Body of pancreas (tissue), 4 donors: ENCODE results near the gene LCN10. TPM values are rescaled to one million over a fixed set of nuclear protein-coding genes. Genes with fewer than 3 reads are reported as not detected.

Experiments used
- ATAC-seq: fragments of 150-250 bp; one replicate; pipeline ENCODE4 v1.9.1; 2016
- DNase-seq, 4 donors: peaks; one replicate each; pipeline ENCODE4 v3.0.0-alpha.2; 2019
- H3K27ac ChIP-seq, 4 donors: fragments of 200-600 bp; sonication (generic); 1 replicate in 3 of 4; 2 replicates in 1 of 4; pipeline versions ENCODE4 v1.5.1 to v1.6.1; 2016 to 2019; ENCODE audit warnings: mild to moderate bottlenecking in 1 of 4, mixed read lengths in 1 of 4, moderate library complexity in 1 of 4
- H3K27me3 ChIP-seq, 2 donors: fragments of 200-600 bp; sonication (generic); one replicate each; pipeline ENCODE4 v1.6.0; 2016; ENCODE audit warnings: mild to moderate bottlenecking in 1 of 2
- H3K36me3 ChIP-seq, 2 donors: fragments of 200-600 bp; sonication (generic); replicated peaks in 1 of 2; 2 replicates each; pipeline ENCODE4 v1.5.1; 2016; ENCODE audit warnings: low read depth in 2 of 2; ENCODE audit not compliant: insufficient read depth in 1 of 2
- H3K4me1 ChIP-seq: fragments of 200-600 bp; sonication (generic); one replicate; pipeline ENCODE4 v1.6.0; 2016
- H3K4me3 ChIP-seq, 2 donors: fragments of 200-600 bp; sonication (generic); 1 replicate in 1 of 2; 2 replicates in 1 of 2; pipeline ENCODE4 v1.5.1; 2016 to 2019
- H3K9me3 ChIP-seq, 3 donors: fragments of 200-600 bp; sonication (generic); 1 replicate in 2 of 3; 2 replicates in 1 of 3; pipeline ENCODE4 v1.5.1; 2016
- POLR2A ChIP-seq, 3 donors: fragments of 450-650 bp; IDR thresholded peaks; one replicate each; pipeline ENCODE4 v1.6.1; 2016; ENCODE audit warnings: antibody characterized with exemption in 3 of 3, mild to moderate bottlenecking in 2 of 3
- WGBS, 2 donors: methylation state at CpG; one replicate each; pipeline ENCODE4 v1.1.5; 2017; 5-methylcytosine and 5-hydroxymethylcytosine counted together
- intact Hi-C: fragments of 100-400 bp; cut with DNase I; formaldehyde crosslinking; loops from one replicate; pipeline ENCODE4 v1.15.1; 2023
- microRNA-seq, 2 donors: library from miRNA; unstranded; fragments of <30 nt; microRNA quantifications; one replicate each; pipeline ENCODE4, GENCODE V29; 2016; ENCODE audit warnings: borderline number of aligned reads in 2 of 2, borderline replicate concordance in 2 of 2
- small RNA-seq: library from RNA; depleted of rRNA; stranded (forward); fragments of <200 nt; gene quantifications from one replicate; pipeline ENCODE3, GENCODE V24; 2016
- total RNA-seq, 2 donors: library from RNA; depleted of rRNA; stranded (reverse); fragments of >200 nt; gene quantifications; one replicate each; pipeline ENCODE4 v1.1.0, GENCODE V29; 2016
- TF ChIP-seq, protein P1 (sequence below), 7 experiments: fragments of 450-650 bp in 4 of 7; fragments of 200-600 bp in 3 of 7; sonication (generic) in 3 of 7; IDR thresholded peaks; one replicate each; pipeline ENCODE4 v1.5.1; 2016 to 2019; ENCODE audit warnings: antibody characterized with exemption in 7 of 7

LCN10 gene
- total RNA-seq, 2 donors from 2014 or later, result 0.78 to 4.6 TPM

DNA sequence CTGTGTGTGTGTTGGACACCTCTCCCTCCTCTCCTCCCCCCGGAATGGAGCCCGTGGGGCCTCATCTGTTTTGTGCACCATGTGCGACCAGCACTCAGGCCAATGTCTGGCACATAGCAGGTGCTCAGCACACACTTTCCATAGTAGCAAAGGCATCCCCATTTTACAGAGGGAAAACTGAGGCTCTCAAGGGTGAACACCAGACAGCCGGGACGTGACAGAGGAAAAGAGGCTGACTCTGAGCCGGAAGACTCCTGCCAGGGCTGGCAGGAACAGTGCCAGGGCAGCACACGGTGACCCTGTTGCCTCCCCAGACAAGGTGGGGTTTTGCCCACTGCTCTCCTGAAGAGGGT lies 53.7 kb downstream of the LCN10 start:
- peak overlapping the region; percentile 93 to 98 (median 96) for H3K27ac ChIP-seq
- 60 to 68% methylated on average over 5 to 7 of the region's 7 CpGs for WGBS, 2 donors

DNA sequence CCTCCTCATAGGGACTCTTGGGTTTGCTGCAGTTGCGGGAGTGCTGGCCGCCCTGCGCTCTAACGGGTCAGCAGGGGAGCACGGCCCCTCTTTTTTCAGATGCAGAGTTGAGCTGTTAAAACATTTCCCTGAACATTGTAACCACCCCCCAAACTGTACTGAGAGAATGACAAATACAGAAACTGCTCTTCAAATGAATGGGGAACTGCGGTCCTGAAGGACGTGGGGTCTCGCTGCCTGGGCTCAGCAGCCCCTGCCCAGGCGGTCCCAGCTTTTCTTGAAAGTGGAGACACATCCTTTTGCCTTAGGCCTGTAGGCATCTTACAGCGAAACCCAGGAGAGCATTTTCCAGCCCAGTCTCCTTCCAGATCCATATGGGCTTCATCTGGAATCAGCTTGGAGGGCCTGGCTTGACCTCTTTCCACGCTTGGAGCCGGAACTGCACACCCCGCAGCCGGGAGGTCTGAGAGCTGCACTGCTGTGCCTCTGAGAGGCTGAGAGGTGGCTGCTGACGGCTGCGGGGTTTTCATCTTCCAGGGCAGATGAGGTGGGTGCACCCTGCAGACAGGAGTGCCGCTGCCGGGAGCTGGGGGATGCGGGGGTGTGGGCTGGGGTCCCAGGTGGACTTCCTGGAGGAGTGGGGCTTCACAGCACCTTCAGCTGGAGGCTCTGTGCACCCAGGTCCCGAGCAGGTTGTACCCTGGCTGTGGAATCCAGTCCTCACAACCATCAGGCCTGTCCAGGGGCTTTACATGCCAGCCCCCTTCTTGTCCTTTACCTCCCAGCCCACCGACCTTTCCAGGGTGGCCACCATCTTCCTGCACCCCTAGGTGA lies 54.2 kb downstream of the LCN10 start:
- DNase-seq (peak in 2 of 4 donors; percentile 14 to 17), ATAC-seq (no peak)
- no peaks in the 10 kb centered on the region for H3K27me3 ChIP-seq
- no peaks in the 10 kb centered on the region for H3K9me3 ChIP-seq
- H3K27ac ChIP-seq, result peak overlapping the region; percentile 93 to 98 (median 96)
- intact Hi-C loops, result no loop called here
- no peak overlapping the region for H3K4me3 ChIP-seq
- peaks cover 90% of the 10 kb centered on the region for H3K4me1 ChIP-seq
- no peaks in the 10 kb centered on the region for H3K36me3 ChIP-seq
- no peak for TF ChIP-seq POLR2A (IDR thresholded peaks at IDR 0.05)
- TF ChIP-seq, protein P1, sequence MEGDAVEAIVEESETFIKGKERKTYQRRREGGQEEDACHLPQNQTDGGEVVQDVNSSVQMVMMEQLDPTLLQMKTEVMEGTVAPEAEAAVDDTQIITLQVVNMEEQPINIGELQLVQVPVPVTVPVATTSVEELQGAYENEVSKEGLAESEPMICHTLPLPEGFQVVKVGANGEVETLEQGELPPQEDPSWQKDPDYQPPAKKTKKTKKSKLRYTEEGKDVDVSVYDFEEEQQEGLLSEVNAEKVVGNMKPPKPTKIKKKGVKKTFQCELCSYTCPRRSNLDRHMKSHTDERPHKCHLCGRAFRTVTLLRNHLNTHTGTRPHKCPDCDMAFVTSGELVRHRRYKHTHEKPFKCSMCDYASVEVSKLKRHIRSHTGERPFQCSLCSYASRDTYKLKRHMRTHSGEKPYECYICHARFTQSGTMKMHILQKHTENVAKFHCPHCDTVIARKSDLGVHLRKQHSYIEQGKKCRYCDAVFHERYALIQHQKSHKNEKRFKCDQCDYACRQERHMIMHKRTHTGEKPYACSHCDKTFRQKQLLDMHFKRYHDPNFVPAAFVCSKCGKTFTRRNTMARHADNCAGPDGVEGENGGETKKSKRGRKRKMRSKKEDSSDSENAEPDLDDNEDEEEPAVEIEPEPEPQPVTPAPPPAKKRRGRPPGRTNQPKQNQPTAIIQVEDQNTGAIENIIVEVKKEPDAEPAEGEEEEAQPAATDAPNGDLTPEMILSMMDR (IDR thresholded peaks at IDR 0.05), result no peak
- 47 to 48% methylated on average over 19 to 21 of the region's 21 CpGs for WGBS, 2 donors

More for the DNA sequence above, 53.7 kb downstream of the LCN10 start:
- Histone ChIP-seq H3K36me3 (no peaks in the 10 kb centered on the region), H3K4me1 (peaks cover 90% of the 10 kb centered on the region), H3K9me3 (no peaks in the 10 kb centered on the region), H3K27me3 (no peaks in the 10 kb centered on the region), H3K4me3 (no peak overlapping the region)
- DNase-seq (no peak), ATAC-seq (no peak)
- intact Hi-C loops, result no loop called here
- TF ChIP-seq, protein P1 (IDR thresholded peaks at IDR 0.05), result no peak
- no peak for TF ChIP-seq POLR2A (IDR thresholded peaks at IDR 0.05)

Small RNA genes within 50 kb of the gene (microRNA-seq; reads per million reads assigned to microRNA genes)
- 0 reads per million in 2 donors for gene MIR6722

Small RNA genes within 50 kb of the gene (small RNA-seq; reads per million reads assigned to genes)
- not detected for gene ATP6V1G1P3
- not detected for gene MIR6722

Other genes with a start within 250 kb of the LCN10 start
- 10 to 100 TPM; 29.6 to 65.3 TPM for gene NOTCH1, start 196.9 kb downstream of the LCN10 start, total RNA-seq
- gene EGFL7, start 80.0 kb downstream of the LCN10 start, total RNA-seq, result 10 to 100 TPM; 14.8 to 47.0 TPM
- 100 to 1,000 TPM in 1 of 2 donors, 10 to 100 TPM in 1; 94.2 to 275 TPM for gene AGPAT2, start 55.5 kb downstream of the LCN10 start, total RNA-seq
- 10 to 100 TPM in 1 of 2 donors, 1 to 10 TPM in 1; 2.0 to 25.7 TPM for gene DIPK1B, start 30.4 kb downstream of the LCN10 start, total RNA-seq
- gene LCN6, start 5.6 kb upstream of the LCN10 start, total RNA-seq, result not detected
- not detected for gene LCN8, start 15.3 kb upstream of the LCN10 start, total RNA-seq
- gene LCN15, start 21.6 kb upstream of the LCN10 start, total RNA-seq, result not detected
- 10 to 100 TPM; 45.1 to 52.1 TPM for gene TMEM141, start 48.4 kb upstream of the LCN10 start, total RNA-seq
- gene CCDC183, start 53.4 kb upstream of the LCN10 start, total RNA-seq, result 10 to 100 TPM in 1 of 2 donors, 1 to 10 TPM in 1; 3.3 to 14.5 TPM
- 10 to 100 TPM; 69.8 to 72.8 TPM for gene RABL6, start 65.0 kb upstream of the LCN10 start, total RNA-seq
- 10 to 100 TPM in 1 of 2 donors, 1 to 10 TPM in 1; 5.2 to 13.2 TPM for gene AJM1, start 99.5 kb upstream of the LCN10 start, total RNA-seq
- gene PHPT1, start 106.5 kb upstream of the LCN10 start, total RNA-seq, result 10 to 100 TPM; 60.6 to 65.6 TPM
- gene MAMDC4, start 109.4 kb upstream of the LCN10 start, total RNA-seq, result 10 to 100 TPM in 1 of 2 donors, 1 to 10 TPM in 1; 6.5 to 25.7 TPM
- gene EDF1, start 123.4 kb upstream of the LCN10 start, total RNA-seq, result 100 to 1,000 TPM; 196 to 238 TPM
- 10 to 100 TPM in 1 of 2 donors, 1 to 10 TPM in 1; 5.2 to 30.7 TPM for gene TRAF2, start 143.6 kb upstream of the LCN10 start, total RNA-seq
- 100 to 1,000 TPM; 156 to 161 TPM for gene FBXW5, start 201.8 kb upstream of the LCN10 start, total RNA-seq
- not detected for gene C8G, start 202.3 kb upstream of the LCN10 start, total RNA-seq
- gene LCN12, start 209.3 kb upstream of the LCN10 start, total RNA-seq, result 1 to 10 TPM; 1.3 to 4.9 TPM
- gene PTGDS, start 234.6 kb upstream of the LCN10 start, total RNA-seq, result 10 to 100 TPM; 17.8 to 48.0 TPM
- gene LCNL1, start 240.1 kb upstream of the LCN10 start, total RNA-seq, result not detected
- 10 to 100 TPM; 34.0 to 97.2 TPM for gene PAXX, start 249.5 kb upstream of the LCN10 start, total RNA-seq